K562 (cell line): ENCODE measurements around the gene RUSC1. TPM values are rescaled to one million over a fixed set of nuclear protein-coding genes. Genes with fewer than 3 reads are reported as not detected.

Experiments used
- ARHGAP35 ChIP-seq: fragments of 450-650 bp; IDR thresholded peaks from 2 replicates; pipeline ENCODE4 v1.6.1; 2018; ENCODE audit not compliant: partially characterized antibody
- ARID1B ChIP-seq: fragments of 450-650 bp; IDR thresholded peaks from 2 replicates; pipeline ENCODE4 v1.6.1; 2016; ENCODE audit warnings: antibody characterized with exemption, mild to moderate bottlenecking, inconsistent platforms
- ARID3B ChIP-seq: fragments of 250-450 bp; sonication (Bioruptor Pico); IDR thresholded peaks from 2 replicates; pipeline ENCODE4 v1.4.0; 2020; ENCODE audit warnings: borderline replicate concordance
- BRD9 ChIP-seq: fragments of 450-650 bp; IDR thresholded peaks from 2 replicates; pipeline ENCODE4 v1.6.1; 2018; ENCODE audit warnings: low read depth; ENCODE audit not compliant: partially characterized antibody
- CREM ChIP-seq: IDR thresholded peaks from 2 replicates; pipeline ENCODE4 v1.6.1; 2014; ENCODE audit warnings: antibody characterized with exemption, low read depth
- DPF2 ChIP-seq: fragments of 450-650 bp; IDR thresholded peaks from 2 replicates; pipeline ENCODE4 v1.6.1; 2016
- ETV5 ChIP-seq: sonication (generic); formaldehyde crosslinking; IDR thresholded peaks from 2 replicates; pipeline ENCODE4 v1.4.0; 2020; ENCODE audit warnings: low read depth, mild to moderate bottlenecking, missing genetic modification reagents
- HNRNPK ChIP-seq: fragments of 200-400 bp; formaldehyde crosslinking; IDR thresholded peaks from one replicate; pipeline ENCODE4 v1.6.1; 2018; ENCODE audit warnings: mild to moderate bottlenecking, low read depth, low read length; ENCODE audit not compliant: poor library complexity, severe bottlenecking
- HNRNPL ChIP-seq: fragments of 200-400 bp; formaldehyde crosslinking; IDR thresholded peaks from 2 replicates; pipeline ENCODE4 v1.6.1; 2017; ENCODE audit warnings: low read depth, mild to moderate bottlenecking, low read length
- HOXB6 ChIP-seq: fragments of 250-450 bp; sonication (Bioruptor Pico); IDR thresholded peaks from 2 replicates; pipeline ENCODE4 v1.5.1; 2022; ENCODE audit warnings: mild to moderate bottlenecking, borderline replicate concordance
- KDM1A ChIP-seq, 2 experiments: fragments of 450-650 bp; IDR thresholded peaks; 2 replicates each; pipeline ENCODE4 v1.6.1; 2016; ENCODE audit warnings: mild to moderate bottlenecking in 2 of 2
- LEF1 ChIP-seq: fragments of 450-650 bp; IDR thresholded peaks from 2 replicates; pipeline ENCODE4 v1.6.1; 2016; ENCODE audit warnings: mild to moderate bottlenecking
- MYNN ChIP-seq, 2 experiments: sonication (generic); formaldehyde crosslinking in 1 of 2; IDR thresholded peaks; 2 replicates each; pipeline versions ENCODE4 v1.5.0 to v1.6.1; 2016 to 2020; ENCODE audit warnings: antibody characterized with exemption in 1 of 2, missing genetic modification reagents in 1 of 2
- NBN ChIP-seq: fragments of 450-650 bp; IDR thresholded peaks from 2 replicates; pipeline ENCODE4 v1.6.1; 2016; ENCODE audit warnings: low read depth, mild to moderate bottlenecking
- NFXL1 ChIP-seq: fragments of 450-650 bp; formaldehyde crosslinking; IDR thresholded peaks from 2 replicates; pipeline ENCODE4 v1.4.0; 2021; ENCODE audit warnings: mild to moderate bottlenecking
- POU5F1 ChIP-seq: fragments of 150-350 bp; IDR thresholded peaks from 2 replicates; pipeline ENCODE4 v1.6.1; 2014; ENCODE audit warnings: borderline replicate concordance, low read length, low read depth, mild to moderate bottlenecking; ENCODE audit not compliant: partially characterized antibody
- SAFB2 ChIP-seq: fragments of 200-400 bp; formaldehyde crosslinking; IDR thresholded peaks from 2 replicates; pipeline ENCODE4 v1.6.1; 2018; ENCODE audit warnings: borderline replicate concordance, low read length, low read depth, moderate library complexity; ENCODE audit not compliant: severe bottlenecking
- SMARCE1 ChIP-seq: fragments of 450-650 bp; IDR thresholded peaks from 2 replicates; pipeline ENCODE4 v1.7.1; 2016; ENCODE audit warnings: mild to moderate bottlenecking
- TAF1 ChIP-seq: IDR thresholded peaks from 2 replicates; pipeline ENCODE4 v1.6.1; 2011; ENCODE audit warnings: mild to moderate bottlenecking, low read length, moderate library complexity; ENCODE audit not compliant: insufficient read depth, control insufficient read depth, severe bottlenecking; ENCODE audit errors: extremely low read depth
- TAF9B ChIP-seq: fragments of 450-650 bp; IDR thresholded peaks from 2 replicates; pipeline ENCODE4 v1.6.1; 2018; ENCODE audit warnings: mild to moderate bottlenecking; ENCODE audit not compliant: partially characterized antibody
- TAL1 ChIP-seq: fragments of 450-650 bp; IDR thresholded peaks from 2 replicates; pipeline ENCODE4 v1.6.1; 2016; ENCODE audit warnings: mild to moderate bottlenecking
- TCF3 ChIP-seq: sonication (generic); formaldehyde crosslinking; IDR thresholded peaks from 2 replicates; pipeline ENCODE4 v1.4.0; 2020; ENCODE audit warnings: mild to moderate bottlenecking, missing genetic modification reagents
- USF1 ChIP-seq: sonication (generic); formaldehyde crosslinking; IDR thresholded peaks from 2 replicates; pipeline ENCODE4 v1.9.0; 2022; ENCODE audit warnings: mild to moderate bottlenecking, missing genetic modification reagents
- ZBTB17 ChIP-seq: fragments of 450-650 bp; formaldehyde crosslinking; IDR thresholded peaks from 2 replicates; pipeline ENCODE4 v1.4.0; 2020; ENCODE audit warnings: mild to moderate bottlenecking
- ZNF197 ChIP-seq: fragments of 200-800 bp; sonication (Bioruptor generic); IDR thresholded peaks from 2 replicates; pipeline ENCODE4 v1.6.1; 2016; ENCODE audit warnings: low read depth, missing genetic modification characterization, missing compliant biosample characterization
- ZNF445 ChIP-seq: fragments of 250-450 bp; sonication (Bioruptor Pico); IDR thresholded peaks from 2 replicates; pipeline ENCODE4 v1.4.0; 2020; ENCODE audit warnings: low read depth, mild to moderate bottlenecking, moderate library complexity
- polyA plus RNA-seq, 8 experiments: library from polyadenylated mRNA; depleted of rRNA in 4 of 8; stranded (reverse) in 5 of 8; unstranded in 3 of 8; fragments of >200 nt; fragmentation: Nextera tagmentation in 2 of 8; fragmentation: Illumina TruSeq in 1 of 8; extraction: Ambion mirVana in 2 of 8; extraction: Trizol in 1 of 8; gene quantifications; 2 replicates each; pipeline versions ENCODE4 v1.2.1 to v1.2.3, GENCODE V29; 2011 to 2014; ENCODE audit warnings: inconsistent platforms in 1 of 8, missing spikeins in 1 of 8
- total RNA-seq, 7 experiments: library from RNA; depleted of rRNA in 6 of 7; stranded (reverse); fragments of >200 nt in 6 of 7; fragmentation: Illumina TruSeq in 2 of 7; extraction: Trizol in 2 of 7; gene quantifications; 2 replicates each; pipeline versions ENCODE4 v1.2.1 to v1.2.3, GENCODE V29; 2011 to 2021; ENCODE audit warnings: low replicate concordance in 1 of 7

RUSC1 gene
- total and polyA plus RNA-seq, 9 of the 15 experiments (the other 6 are each of a cell fraction or from before 2014, with no cell fraction given), result 5.7 to 68.3 (median 33.6) TPM

DNA sequence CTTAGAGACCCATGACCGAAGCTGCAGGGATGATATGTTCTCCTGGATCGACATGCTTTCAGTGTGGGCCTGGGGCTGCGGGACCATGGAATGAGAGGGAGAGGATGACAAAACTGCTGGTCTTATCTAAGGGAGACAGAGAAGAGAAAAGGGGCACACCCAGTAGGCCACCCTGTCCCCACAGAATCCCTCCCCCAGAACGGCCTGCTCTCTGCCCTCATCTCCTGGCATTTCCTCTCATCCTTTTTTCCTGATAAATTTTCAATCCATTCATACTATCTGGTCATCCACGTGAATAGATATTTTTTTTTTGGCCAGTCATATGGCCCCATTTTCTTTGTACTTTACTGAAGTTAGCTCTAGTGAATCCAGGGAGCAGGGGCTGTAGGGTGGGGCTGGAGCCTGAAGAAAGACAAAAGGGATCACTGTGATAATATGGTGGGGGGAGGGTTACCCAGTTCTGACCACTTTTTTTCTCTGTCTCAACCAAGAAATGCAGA is 19.3 kb upstream of the RUSC1 start, which contains the start of gene PKLR (continued):
- no peak for TF ChIP-seq ZBTB17 (CRISPR knock-in tag)
- no peak for TF ChIP-seq ETV5 (CRISPR knock-in tag)
- peak; percentile 62; the same call in 1 of the 2 replicates for TF ChIP-seq MYNN (IDR thresholded peaks at IDR 0.05)
- no peak for TF ChIP-seq MYNN (CRISPR knock-in tag; IDR thresholded peaks at IDR 0.05)
- TF ChIP-seq NFXL1 (CRISPR knock-in tag), result no peak
- TF ChIP-seq ARID1B, result peak; percentile 87
- no peak for TF ChIP-seq POU5F1
- TF ChIP-seq ARHGAP35, result no peak
- peak; percentile 55 for TF ChIP-seq TAF1
- peak; percentile 87; the same call in 1 of the 2 replicates for TF ChIP-seq HNRNPL
- TF ChIP-seq SMARCE1, result peak; percentile 16; the same call in 1 of the 2 replicates
- TF ChIP-seq HNRNPK, result no peak
- TF ChIP-seq TAF9B, result peak; percentile 46
- no peak for TF ChIP-seq USF1
- peak; percentile 39 for TF ChIP-seq BRD9
- TF ChIP-seq ZNF445 (CRISPR knock-in tag), result no peak
- peak; percentile 77 for TF ChIP-seq TCF3 (CRISPR knock-in tag)
- TF ChIP-seq ARID3B (CRISPR knock-in tag), result no peak
- TF ChIP-seq SAFB2, result no peak
- 0 out of 2 replicates have a peak, but pooled peaks have one; percentile 41 for TF ChIP-seq ZNF197
- peak; percentile 74 for TF ChIP-seq TAL1
- peak; percentile 84 for TF ChIP-seq LEF1
- no peak for TF ChIP-seq NBN
- peak; percentile 89 for TF ChIP-seq DPF2
- TF ChIP-seq CREM, result 0 out of 2 replicates have a peak, but pooled peaks have one; percentile 15
- TF ChIP-seq HOXB6, result no peak
- peak in 1 of 2 experiments; percentile 38; a peak in 1 of 4 replicates for TF ChIP-seq KDM1A (IDR thresholded peaks at IDR 0.05)
